ENCODE results near the gene CYP26B1. TPM values are rescaled to one million over a fixed set of nuclear protein-coding genes. Genes with fewer than 3 reads are reported as not detected.

Gene CYP26B1
- total RNA-seq, 1 donor from 2014 or later: 1.2 TPM

- Mint-ChIP-seq H3K4me3 (ENCODE audit: unreplicated experiment) (no peak overlapping the region), H3K36me3 (ENCODE audit: low read depth, unreplicated experiment) (peaks cover 3% of the 10 kb centered on the region), H3K9me3 (ENCODE audit: unreplicated experiment) (no peaks in the 10 kb centered on the region), H3K27me3 (ENCODE audit: unreplicated experiment) (peaks cover 30% of the 10 kb centered on the region), H3K27ac (ENCODE audit: unreplicated experiment) (no peak overlapping the region), H3K4me1 (ENCODE audit: unreplicated experiment) (peaks cover 31% of the 10 kb centered on the region)
- no peak for DNase-seq (ENCODE audit: low spot score)
- TF ChIP-seq CTCF (IDR thresholded peaks at IDR 0.05; ENCODE audit: unreplicated experiment): no peak
Observed at GRCh38 chr2:72153026-72153791, 5.5 kb upstream of the CYP26B1 start.

DNA sequence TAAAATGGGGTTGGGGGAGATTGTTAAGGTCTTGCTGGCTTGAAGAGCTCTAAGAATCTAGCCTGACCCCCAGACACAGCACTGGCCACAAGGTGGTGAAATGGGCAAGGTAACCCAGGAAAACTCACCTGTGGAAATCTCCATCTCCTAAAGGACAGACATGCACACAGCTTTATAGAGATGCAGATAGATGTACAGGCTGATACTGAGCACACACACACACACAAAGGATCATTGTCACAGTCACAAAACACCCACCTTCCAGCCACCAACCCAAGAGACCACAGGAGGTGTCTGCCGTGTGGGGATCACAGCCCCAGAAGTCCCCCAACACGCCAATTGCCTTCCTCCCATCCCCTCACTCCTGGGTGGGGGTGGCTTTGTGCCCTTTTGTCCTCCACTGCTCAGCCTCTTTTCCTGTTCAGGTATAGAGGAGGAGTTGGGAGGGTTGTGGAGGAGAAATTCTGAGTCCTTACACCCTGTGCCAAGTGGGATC lies 3.2 kb upstream of the CYP26B1 start:
- TF ChIP-seq CTCF (IDR thresholded peaks at IDR 0.05; ENCODE audit: unreplicated experiment): no peak
- Mint-ChIP-seq H3K27me3 (ENCODE audit: unreplicated experiment) (peaks cover 43% of the 10 kb centered on the region), H3K36me3 (ENCODE audit: low read depth, unreplicated experiment) (peaks cover 3% of the 10 kb centered on the region), H3K4me3 (ENCODE audit: unreplicated experiment) (no peak overlapping the region), H3K4me1 (ENCODE audit: unreplicated experiment) (peaks cover 35% of the 10 kb centered on the region), H3K9me3 (ENCODE audit: unreplicated experiment) (peaks cover 5% of the 10 kb centered on the region), H3K27ac (ENCODE audit: unreplicated experiment) (no peak overlapping the region)
- no peak for DNase-seq (ENCODE audit: low spot score)

DNA sequence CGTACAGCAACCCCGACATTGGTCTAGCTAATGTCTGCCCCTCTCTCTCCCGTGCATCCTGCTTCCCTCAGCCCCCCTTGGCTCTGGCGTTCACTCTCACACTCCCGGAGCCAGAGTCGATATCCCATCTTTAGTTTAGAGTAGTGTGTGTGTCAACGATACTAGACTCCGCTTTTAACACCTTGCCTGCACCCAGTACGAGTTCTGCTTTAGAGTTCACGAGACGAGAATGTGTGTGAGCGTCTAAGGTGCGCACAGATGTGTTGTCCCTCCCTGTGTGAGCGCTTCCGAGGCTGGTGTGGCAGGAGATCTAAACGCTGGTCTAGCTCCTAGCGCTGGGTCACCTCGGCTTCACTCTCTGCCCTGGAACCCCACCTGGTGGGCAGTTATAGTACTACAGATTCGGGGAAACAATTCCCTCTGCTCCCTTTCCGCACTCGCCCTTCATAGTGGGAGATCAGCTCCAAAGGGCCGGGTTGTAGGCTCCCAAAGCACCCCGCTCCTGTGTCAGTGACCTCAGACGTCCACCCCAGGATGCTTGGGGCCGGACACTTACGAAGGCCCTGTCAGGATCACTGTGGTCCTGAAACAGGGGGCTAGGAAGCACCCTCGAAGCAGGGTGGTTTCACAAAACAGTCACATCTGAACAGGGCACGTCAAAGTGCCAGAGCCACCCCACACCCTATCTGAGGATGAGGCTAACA lies 2.6 kb upstream of the CYP26B1 start:
- Mint-ChIP-seq H3K27me3 (ENCODE audit: unreplicated experiment) (peaks cover 47% of the 10 kb centered on the region), H3K27ac (ENCODE audit: unreplicated experiment) (no peak overlapping the region)

DNA sequence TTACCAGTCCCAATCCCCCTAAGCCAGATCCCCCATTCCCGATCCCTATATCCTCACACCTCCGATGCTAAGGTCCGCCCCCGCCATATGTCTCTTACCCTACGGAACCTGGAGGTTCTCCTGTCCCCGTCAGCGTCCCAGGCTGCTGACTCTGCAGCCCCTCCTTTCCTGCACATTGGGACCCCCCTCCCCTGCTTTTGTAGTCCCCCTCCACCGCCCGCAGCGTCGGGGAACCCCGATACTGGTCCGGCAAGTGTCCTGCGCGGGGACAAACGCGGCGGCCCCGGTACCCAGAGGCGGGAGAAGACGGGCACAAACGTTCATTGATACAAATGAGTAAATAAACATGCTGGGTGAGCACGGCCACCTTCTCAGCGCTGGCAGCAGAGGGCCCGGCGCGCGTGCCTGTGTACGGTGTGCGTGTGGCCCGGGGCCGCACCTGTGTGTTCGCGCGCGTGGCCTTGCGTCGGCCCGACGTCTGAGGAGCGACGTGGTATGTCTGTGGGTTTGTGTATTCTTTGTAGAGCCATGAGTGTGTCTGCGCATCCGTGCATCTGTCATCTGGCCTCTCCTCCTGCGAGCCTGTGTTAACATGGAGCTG lies 2.0 kb upstream of the CYP26B1 start:
- H3K4me1 Mint-ChIP-seq (ENCODE audit: unreplicated experiment): peaks cover 38% of the 10 kb centered on the region
- peaks cover 45% of the 10 kb centered on the region for H3K27me3 Mint-ChIP-seq (ENCODE audit: unreplicated experiment)
- H3K4me3 Mint-ChIP-seq (ENCODE audit: unreplicated experiment): peak overlapping the region; percentile 69
- peaks cover 6% of the 10 kb centered on the region for H3K36me3 Mint-ChIP-seq (ENCODE audit: low read depth, unreplicated experiment)
- H3K9me3 Mint-ChIP-seq (ENCODE audit: unreplicated experiment): peaks cover 5% of the 10 kb centered on the region
- TF ChIP-seq CTCF (IDR thresholded peaks at IDR 0.05; ENCODE audit: unreplicated experiment): no peak
- H3K27ac Mint-ChIP-seq (ENCODE audit: unreplicated experiment): no peak overlapping the region
- DNase-seq (ENCODE audit: low spot score): no peak

More for the DNA sequence above, 2.6 kb upstream of the CYP26B1 start:
- peaks cover 38% of the 10 kb centered on the region for H3K4me1 Mint-ChIP-seq (ENCODE audit: unreplicated experiment)
- DNase-seq (ENCODE audit: low spot score): peak; percentile 96
- H3K4me3 Mint-ChIP-seq (ENCODE audit: unreplicated experiment): peak overlapping the region; percentile 69
- peak; percentile 98 for TF ChIP-seq CTCF (IDR thresholded peaks at IDR 0.05; ENCODE audit: unreplicated experiment)
- peaks cover 5% of the 10 kb centered on the region for H3K9me3 Mint-ChIP-seq (ENCODE audit: unreplicated experiment)
- peaks cover 6% of the 10 kb centered on the region for H3K36me3 Mint-ChIP-seq (ENCODE audit: low read depth, unreplicated experiment)
